Measurements from ENCODE around the gene CRADD.

GRCh38 chr12:93756288-93756687, 79.1 kb downstream of the CRADD start:
- TF ChIP-seq CTCF (conservative IDR thresholded peaks at IDR 0.05 in 1 of 2, IDR thresholded peaks at IDR 0.05 in 1 of 2; ENCODE audit: extremely low read depth in 1 of 2, insufficient read depth in 1 of 2, low read depth in 1 of 2, low read length in 2 of 2) (no peak), EZH2 (IDR thresholded peaks at IDR 0.05; ENCODE audit: borderline replicate concordance, low read length) (no peak)

All from mammary epithelial cell (primary cell).